Measurements from ENCODE around the gene PML. TPM values are rescaled to one million over a fixed set of nuclear protein-coding genes. Genes with fewer than 3 reads are reported as not detected.

The PML gene
- total and polyA plus RNA-seq, 5 experiments from 2014 or later, result 12.2 to 57.9 (median 26.9) TPM

DNA sequence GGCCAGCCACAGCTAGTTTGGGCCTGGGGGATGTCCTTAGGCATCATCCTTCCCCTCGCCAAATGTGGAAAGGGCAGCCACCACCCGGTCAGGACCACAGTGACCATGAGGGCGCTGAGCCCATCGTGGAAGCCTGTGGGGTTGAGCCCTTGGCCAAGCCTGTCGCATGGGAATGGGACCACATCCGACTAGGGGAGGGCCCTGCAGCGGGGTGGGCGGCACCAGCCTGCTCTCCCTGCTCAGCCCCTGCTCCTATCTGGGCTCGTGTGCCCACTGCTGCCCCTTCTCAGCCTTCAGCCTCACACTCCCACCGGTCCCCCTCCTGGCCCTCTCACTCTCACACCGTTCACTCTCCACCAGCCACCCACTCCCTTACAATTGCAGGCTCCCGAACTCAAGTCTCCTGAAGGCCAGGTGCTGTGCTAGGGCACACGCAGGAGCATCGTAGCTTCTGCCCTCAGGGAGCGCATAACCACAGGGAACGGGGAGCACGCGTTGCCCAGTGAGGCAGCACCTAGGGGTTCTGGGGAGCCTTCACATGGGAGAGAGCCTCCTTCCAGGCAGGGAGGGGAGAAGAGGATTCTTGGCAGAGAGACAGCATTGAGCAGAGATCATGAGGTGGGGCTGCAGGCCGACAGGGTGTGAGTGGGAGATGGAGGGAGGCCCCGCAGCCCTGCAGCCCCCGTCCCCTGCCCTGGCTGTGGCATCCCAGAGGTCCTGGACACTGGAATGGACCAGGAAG is 42.2 kb upstream of the PML start:
- POLR2A ChIA-PET, result interaction anchor here (1.3 to 2.3 kb wide), 2 partner anchors 9 to 13 kb away, joined by 9 to 10 read pairs; no protein-coding TSS in a partner anchor
- DNase-seq (peak in 1 of 10 donors; percentile 58), ATAC-seq (no peak)
- no peaks in the 10 kb centered on the region for H3K27me3 Mint-ChIP-seq
- no peaks in the 10 kb centered on the region for H3K9me3 Mint-ChIP-seq
- peak overlapping the region in 4 of 10 donors; percentile 26 to 87 (median 68) for H3K27ac Mint-ChIP-seq
- no peaks in the 10 kb centered on the region for H3K36me3 Mint-ChIP-seq
- peaks cover 5 to 17% (median 11%) of the 10 kb centered on the region in 4 donors for H3K4me1 Mint-ChIP-seq
- no peak overlapping the region for H3K4me3 Mint-ChIP-seq

DNA sequence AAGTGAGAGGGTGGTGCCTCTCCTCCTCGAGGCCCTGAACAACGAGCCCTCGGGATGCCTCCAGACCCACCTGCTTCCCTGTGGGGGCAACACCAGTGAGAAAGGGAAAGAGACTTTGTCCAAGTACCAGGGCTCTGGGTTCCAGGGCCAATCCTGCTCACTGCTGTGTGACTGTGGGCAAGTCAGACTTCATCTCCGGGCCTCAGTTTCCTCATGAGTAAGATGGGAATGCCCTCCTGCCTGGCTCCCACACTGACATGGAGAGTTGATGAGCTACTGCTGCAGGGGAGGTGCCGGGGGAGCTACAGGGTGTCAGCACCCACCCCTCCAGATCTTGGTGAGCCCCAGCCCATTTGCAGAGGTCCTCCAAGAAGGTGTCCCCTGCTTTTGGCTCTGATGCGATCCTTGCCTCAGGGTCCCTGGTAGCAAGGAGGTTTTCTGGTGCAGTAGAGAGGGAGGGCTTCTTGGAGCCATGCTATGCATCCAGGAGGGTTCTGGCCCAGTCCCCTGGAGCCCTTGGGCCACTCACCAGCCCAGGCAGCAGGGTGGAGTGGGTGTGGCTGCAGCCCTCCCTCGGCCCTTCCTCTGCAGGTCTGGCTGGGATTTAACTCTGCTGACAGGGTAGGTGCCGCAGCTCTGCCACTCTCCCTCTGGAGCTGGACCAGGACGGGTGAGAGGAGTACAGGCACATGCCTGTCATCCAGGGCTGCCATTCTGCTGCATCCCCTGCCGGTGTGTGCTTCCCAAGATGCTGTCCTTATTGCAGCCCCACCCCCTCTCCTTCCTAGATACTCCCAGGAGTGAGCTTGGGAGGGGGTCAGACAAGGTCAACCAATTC is 41.4 kb upstream of the PML start:
- Mint-ChIP-seq H3K4me3 (no peak overlapping the region), H3K27me3 (no peaks in the 10 kb centered on the region), H3K4me1 (peaks cover 10 to 25% (median 16%) of the 10 kb centered on the region in 4 donors), H3K36me3 (no peaks in the 10 kb centered on the region), H3K9me3 (no peaks in the 10 kb centered on the region), H3K27ac (peak overlapping the region in 3 of 10 donors; percentile 11 to 59 (median 41))
- POLR2A ChIA-PET, result interaction anchor here (1.3 to 2.3 kb wide), 2 partner anchors 8 to 12 kb away, joined by 9 to 10 read pairs; no protein-coding TSS in a partner anchor
- ATAC-seq, result no peak
- DNase-seq, result peak in 1 of 10 donors; percentile 36

DNA sequence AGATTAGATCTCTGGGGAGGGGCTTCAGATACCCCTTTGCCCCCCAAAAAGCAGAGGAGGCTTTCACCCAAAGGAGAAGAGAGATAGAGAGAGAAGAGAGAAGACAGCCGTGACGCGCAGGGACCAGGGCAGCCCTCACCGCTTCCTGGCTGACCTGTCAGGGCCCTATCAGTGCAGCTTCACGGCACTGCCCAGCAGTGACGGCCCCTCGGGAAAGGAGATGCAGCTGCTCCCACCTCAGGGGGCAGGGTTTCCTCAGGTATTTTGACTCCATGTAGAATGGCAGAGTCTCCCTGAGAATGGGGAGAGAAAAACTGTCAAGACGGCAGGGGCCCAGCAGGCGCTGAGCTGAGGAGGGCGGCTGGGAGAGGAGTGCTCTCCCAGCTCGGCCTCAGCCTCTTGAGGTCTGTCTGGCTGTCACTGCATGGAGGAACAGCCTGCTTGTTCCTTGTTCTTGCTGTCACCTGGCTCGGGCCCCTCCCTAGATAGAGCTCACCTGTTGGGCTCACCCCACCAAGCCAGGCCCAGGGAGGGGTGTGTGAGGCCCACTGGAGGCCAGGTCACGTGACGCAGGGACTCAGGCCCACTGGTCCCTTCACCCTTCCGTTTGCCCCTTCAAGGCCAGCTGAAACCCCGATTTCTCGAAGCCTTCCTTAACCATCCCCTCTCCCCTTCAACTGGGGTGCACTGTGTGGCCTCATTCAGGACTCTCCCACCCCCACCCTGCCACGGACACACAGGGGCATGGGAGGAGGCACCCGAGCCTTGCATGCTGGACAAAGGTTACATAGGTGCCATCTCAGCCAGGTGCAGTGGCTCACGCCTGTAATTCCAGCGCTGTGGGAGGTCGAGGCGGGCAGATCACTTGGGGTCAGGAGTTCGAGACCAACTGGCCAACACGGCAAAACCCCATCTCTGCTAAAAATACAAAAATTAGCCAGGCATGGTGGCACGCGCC is 40.0 kb upstream of the PML start:
- no peaks in the 10 kb centered on the region for H3K36me3 Mint-ChIP-seq
- POLR2A ChIA-PET, result interaction anchor here (0.9 kb wide), 1 partner anchor 11 kb away, joined by 4 read pairs; no protein-coding TSS in a partner anchor
- peak overlapping the region in 1 of 10 donors; percentile 60 for H3K4me3 Mint-ChIP-seq
- H3K4me1 Mint-ChIP-seq, result peaks cover 13 to 35% (median 29%) of the 10 kb centered on the region in 4 donors
- no peaks in the 10 kb centered on the region for H3K27me3 Mint-ChIP-seq
- H3K27ac Mint-ChIP-seq, result peak overlapping the region in 4 of 10 donors; percentile 41 to 83 (median 70)
- no peaks in the 10 kb centered on the region for H3K9me3 Mint-ChIP-seq
- peak in 1 of 10 donors; percentile 55 for DNase-seq
- no peak for ATAC-seq

DNA sequence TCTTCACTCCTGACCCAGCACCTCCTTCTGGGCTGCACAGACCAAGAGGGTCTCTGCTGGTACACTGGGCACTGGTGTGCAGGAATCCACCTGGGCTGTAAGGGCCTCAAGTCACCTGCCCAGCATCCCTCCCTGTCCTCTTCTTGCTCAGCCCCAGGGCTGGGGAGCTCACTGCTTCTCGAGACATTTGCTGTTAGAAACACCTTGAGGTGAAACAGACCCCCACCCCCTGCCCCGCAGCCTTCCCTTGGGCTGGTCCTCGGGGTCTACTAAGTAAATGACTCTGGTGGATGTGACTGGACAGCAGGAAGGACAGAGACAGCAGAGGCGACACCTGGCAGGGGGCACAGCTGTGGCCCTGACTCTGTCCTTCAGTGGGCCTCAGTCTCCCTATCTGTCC is 39.2 kb upstream of the PML start:
- no peak for DNase-seq
- peak overlapping the region in 5 of 10 donors; percentile 33 to 76 (median 62) for H3K27ac Mint-ChIP-seq

GRCh38 chr15:73955861-73956742 is 38.4 kb upstream of the PML start:
- Mint-ChIP-seq H3K36me3 (no peaks in the 10 kb centered on the region), H3K4me3 (no peak overlapping the region), H3K4me1 (peaks cover 14 to 37% (median 35%) of the 10 kb centered on the region in 4 donors), H3K27me3 (no peaks in the 10 kb centered on the region), H3K9me3 (no peaks in the 10 kb centered on the region), H3K27ac (peak overlapping the region in 5 of 10 donors; percentile 15 to 86 (median 68))
- POLR2A ChIA-PET, result no interaction called here
- no peak for ATAC-seq
- no peak for DNase-seq

More for the DNA sequence above, 39.2 kb upstream of the PML start:
- Mint-ChIP-seq H3K4me3 (no peak overlapping the region), H3K4me1 (peaks cover 17 to 39% (median 35%) of the 10 kb centered on the region in 4 donors), H3K27me3 (no peaks in the 10 kb centered on the region), H3K9me3 (no peaks in the 10 kb centered on the region), H3K36me3 (no peaks in the 10 kb centered on the region)
- no peak for ATAC-seq
- POLR2A ChIA-PET, result no interaction called here

DNA sequence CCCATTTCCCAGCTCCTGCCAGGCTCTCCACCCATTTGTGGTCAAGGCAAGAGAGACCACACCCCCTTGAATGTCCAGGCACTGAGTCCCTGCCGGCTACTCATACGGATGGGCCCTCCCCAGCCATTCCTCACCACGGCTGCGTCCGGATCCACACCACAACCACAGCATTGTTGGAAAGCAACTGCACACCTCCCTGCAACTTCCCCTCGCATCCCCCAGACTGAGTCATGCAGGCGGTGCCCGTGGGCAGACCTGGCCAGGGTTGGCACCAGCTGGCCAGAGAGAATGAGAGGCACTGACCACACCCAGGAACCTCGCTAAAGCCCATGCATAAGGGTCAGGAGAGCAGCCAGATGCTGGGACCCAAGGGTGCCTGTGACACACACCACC is 37.8 kb upstream of the PML start:
- Mint-ChIP-seq H3K4me3 (peak overlapping the region in 1 of 10 donors; percentile 60), H3K9me3 (no peaks in the 10 kb centered on the region), H3K36me3 (no peaks in the 10 kb centered on the region), H3K27ac (peak overlapping the region in 5 of 10 donors; percentile 60 to 88 (median 80)), H3K27me3 (no peaks in the 10 kb centered on the region), H3K4me1 (peaks cover 12 to 33% (median 31%) of the 10 kb centered on the region in 4 donors)
- ATAC-seq (no peak), DNase-seq (no peak)
- POLR2A ChIA-PET, result no interaction called here

- Mint-ChIP-seq H3K27me3 (no peaks in the 10 kb centered on the region), H3K4me1 (peaks cover 12 to 33% (median 31%) of the 10 kb centered on the region in 4 donors), H3K36me3 (no peaks in the 10 kb centered on the region), H3K4me3 (no peak overlapping the region), H3K27ac (peak overlapping the region in 9 of 10 donors; percentile 44 to 91 (median 87)), H3K9me3 (no peaks in the 10 kb centered on the region)
- POLR2A ChIA-PET, result interaction anchor here (1.0 kb wide), 1 partner anchor 29 kb away, joined by 3 read pairs; no protein-coding TSS in a partner anchor
- DNase-seq, result peak in 1 of 10 donors; percentile 36
- no peak for ATAC-seq
Observed at GRCh38 chr15:73957276-73957675, 37.2 kb upstream of the PML start.

- Mint-ChIP-seq H3K27ac (peak overlapping the region in 8 of 10 donors; percentile 82 to 96 (median 88)), H3K36me3 (no peaks in the 10 kb centered on the region), H3K4me3 (peak overlapping the region in 2 of 10 donors; percentile 19 to 39), H3K9me3 (no peaks in the 10 kb centered on the region), H3K27me3 (no peaks in the 10 kb centered on the region), H3K4me1 (peaks cover 12 to 33% (median 32%) of the 10 kb centered on the region in 4 donors)
- DNase-seq, result peak in 1 of 10 donors; percentile 7
- no peak for ATAC-seq
- POLR2A ChIA-PET, result interaction anchor here (1.0 kb wide), 1 partner anchor 30 kb away, joined by 3 read pairs; no protein-coding TSS in a partner anchor
Observed at GRCh38 chr15:73957785-73958184, 36.7 kb upstream of the PML start.

- peaks cover 12 to 33% (median 32%) of the 10 kb centered on the region in 4 donors for H3K4me1 Mint-ChIP-seq
Observed at GRCh38 chr15:73959012-73959581, 35.4 kb upstream of the PML start.

GRCh38 chr15:73959801-73960200 is 34.7 kb upstream of the PML start:
- H3K27me3 Mint-ChIP-seq, result no peaks in the 10 kb centered on the region
- H3K27ac Mint-ChIP-seq, result peak overlapping the region in 9 of 10 donors; percentile 71 to 96 (median 88)
- peak overlapping the region; percentile 33 to 74 (median 64) for H3K4me3 Mint-ChIP-seq
- H3K9me3 Mint-ChIP-seq, result no peaks in the 10 kb centered on the region
- no peaks in the 10 kb centered on the region for H3K36me3 Mint-ChIP-seq
- ATAC-seq (no peak), DNase-seq (peak in 1 of 10 donors; percentile 15)
- peaks cover 14 to 36% (median 35%) of the 10 kb centered on the region in 4 donors for H3K4me1 Mint-ChIP-seq
- POLR2A ChIA-PET, result interaction anchor here (0.7 to 1.8 kb wide), 4 partner anchors 8 to 84 kb away, joined by 3 to 10 read pairs (median 3); partner anchors contain the start of gene PML

More at GRCh38 chr15:73959012-73959581, 35.4 kb upstream of the PML start:
- Mint-ChIP-seq H3K27me3 (no peaks in the 10 kb centered on the region), H3K4me3 (peak overlapping the region; percentile 54 to 74 (median 65)), H3K36me3 (no peaks in the 10 kb centered on the region), H3K9me3 (no peaks in the 10 kb centered on the region), H3K27ac (peak overlapping the region; percentile 71 to 96 (median 88))
- DNase-seq (peak in 6 of 10 donors; percentile 29 to 76 (median 50)), ATAC-seq (peak; percentile 98 to 99)
- POLR2A ChIA-PET, result interaction anchor here (0.7 to 1.2 kb wide), 4 partner anchors 16 to 360 kb away, joined by 3 read pairs; partner anchors contain the start of gene PML
